Mucosa of rectum (tissue), 2 donors: ENCODE data around the gene GPX8.

Source experiments
- H3K27ac ChIP-seq, 2 donors: one replicate each; pipeline ENCODE4 v1.7.0; 2013; ENCODE audit warnings: inconsistent platforms in 2 of 2, low read depth in 2 of 2, low read length in 2 of 2
- H3K27me3 ChIP-seq, 2 donors: one replicate each; pipeline ENCODE4 v1.7.0; 2013; ENCODE audit warnings: low read length in 2 of 2; ENCODE audit not compliant: control insufficient read depth in 2 of 2, insufficient read depth in 2 of 2
- H3K36me3 ChIP-seq, 2 donors: one replicate each; pipeline ENCODE4 v1.7.0; 2013; ENCODE audit warnings: low read length in 2 of 2; ENCODE audit not compliant: control insufficient read depth in 2 of 2, insufficient read depth in 2 of 2
- H3K4me1 ChIP-seq, 2 donors: one replicate each; pipeline ENCODE4 v1.7.0; 2013; ENCODE audit warnings: low read length in 2 of 2, mild to moderate bottlenecking in 1 of 2; ENCODE audit not compliant: control insufficient read depth in 2 of 2, insufficient read depth in 2 of 2
- H3K4me3 ChIP-seq, 2 donors: one replicate each; pipeline ENCODE4 v1.7.0; 2013; ENCODE audit warnings: low read length in 2 of 2
- H3K9ac ChIP-seq, 2 donors: one replicate each; pipeline ENCODE4 v1.7.0; 2013; ENCODE audit warnings: low read length in 2 of 2, low read depth in 1 of 2, mild to moderate bottlenecking in 1 of 2
- H3K9me3 ChIP-seq, 2 donors: one replicate each; pipeline ENCODE4 v1.7.0; 2013; ENCODE audit warnings: low read length in 2 of 2; ENCODE audit not compliant: control insufficient read depth in 2 of 2
- donor health status: healthy.
- donor health status: Normal muscosa, but diverticular disease.

GPX8 gene

GRCh38 chr5:55143624-55144023 is 16.3 kb upstream of the GPX8 start:
- no peaks in the 10 kb centered on the region for H3K36me3 ChIP-seq
- peaks cover 0 to 2% of the 10 kb centered on the region in 2 donors for H3K4me1 ChIP-seq
- no peak overlapping the region for H3K27ac ChIP-seq
- H3K4me3 ChIP-seq: no peak overlapping the region
- peaks cover 0 to 7% of the 10 kb centered on the region in 2 donors for H3K27me3 ChIP-seq
- H3K9me3 ChIP-seq: no peaks in the 10 kb centered on the region
- no peak overlapping the region for H3K9ac ChIP-seq

DNA sequence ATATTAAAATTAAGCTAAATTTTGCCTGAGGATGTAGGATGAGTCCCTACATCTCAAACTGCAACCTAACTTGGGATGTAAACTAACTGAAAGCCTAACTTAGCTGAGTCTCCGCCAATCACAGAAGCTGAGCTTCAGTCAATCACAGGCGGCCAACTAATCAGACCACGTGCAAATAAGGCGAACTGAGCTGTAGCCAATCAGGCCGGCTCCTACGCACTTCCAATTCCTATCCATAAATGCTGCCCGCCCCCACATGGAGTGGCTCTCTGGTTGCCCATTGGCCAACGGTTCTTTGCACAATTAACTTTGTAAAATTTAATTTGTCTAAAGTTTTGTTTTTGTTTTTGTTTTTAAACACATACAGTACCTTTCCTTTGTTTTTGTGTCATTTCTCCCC is 13.9 kb upstream of the GPX8 start:
- Histone ChIP-seq H3K27me3 (peaks cover 0 to 5% of the 10 kb centered on the region in 2 donors), H3K27ac (no peak overlapping the region), H3K36me3 (no peaks in the 10 kb centered on the region), H3K4me3 (no peak overlapping the region), H3K9ac (no peak overlapping the region), H3K4me1 (peaks cover 0 to 2% of the 10 kb centered on the region in 2 donors), H3K9me3 (no peaks in the 10 kb centered on the region)

DNA sequence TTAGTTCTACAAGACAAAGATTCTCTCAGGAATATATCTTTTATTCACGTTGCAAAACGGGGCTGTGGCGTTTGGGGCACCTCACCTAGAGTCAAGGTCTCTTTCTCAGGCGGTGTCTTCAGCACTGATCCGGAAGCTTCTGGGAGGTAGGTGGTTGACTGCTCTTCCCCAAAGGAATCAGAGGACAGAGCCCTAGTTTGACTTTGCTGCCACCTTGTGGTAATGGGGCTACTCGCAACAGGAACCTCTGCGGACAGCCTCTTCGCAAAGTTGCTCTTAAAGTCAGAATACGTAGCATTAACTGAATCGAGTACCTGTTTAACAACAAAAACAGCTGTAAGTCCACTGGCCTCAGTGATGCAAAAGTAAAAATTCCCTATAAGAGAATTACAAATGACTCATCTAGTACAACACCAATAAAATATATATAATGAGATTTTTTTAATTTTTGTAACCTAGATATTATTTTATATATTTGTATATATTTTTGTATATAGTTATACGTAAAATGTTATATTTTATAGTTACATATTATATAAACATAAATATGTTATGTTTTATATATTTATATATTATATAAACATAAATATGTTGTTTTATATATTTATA is 13.3 kb upstream of the GPX8 start:
- Histone ChIP-seq H3K9me3 (no peaks in the 10 kb centered on the region), H3K4me3 (no peak overlapping the region), H3K27me3 (no peaks in the 10 kb centered on the region), H3K36me3 (no peaks in the 10 kb centered on the region), H3K27ac (no peak overlapping the region), H3K9ac (no peak overlapping the region), H3K4me1 (peaks cover 0 to 2% of the 10 kb centered on the region in 2 donors)

GRCh38 chr5:55149308-55149795 is 10.6 kb upstream of the GPX8 start:
- Histone ChIP-seq H3K27ac (no peak overlapping the region), H3K4me1 (peaks cover 0 to 2% of the 10 kb centered on the region in 2 donors), H3K4me3 (no peak overlapping the region), H3K9ac (no peak overlapping the region), H3K27me3 (peaks cover 0 to 2% of the 10 kb centered on the region in 2 donors), H3K36me3 (no peaks in the 10 kb centered on the region), H3K9me3 (no peaks in the 10 kb centered on the region)

- H3K9ac ChIP-seq: no peak overlapping the region
- no peaks in the 10 kb centered on the region for H3K9me3 ChIP-seq
- no peak overlapping the region for H3K4me3 ChIP-seq
- no peaks in the 10 kb centered on the region for H3K4me1 ChIP-seq
- H3K27me3 ChIP-seq: peaks cover 0 to 2% of the 10 kb centered on the region in 2 donors
- H3K27ac ChIP-seq: no peak overlapping the region
- no peaks in the 10 kb centered on the region for H3K36me3 ChIP-seq
Measured at GRCh38 chr5:55151923-55152842, 7.8 kb upstream of the GPX8 start.

DNA sequence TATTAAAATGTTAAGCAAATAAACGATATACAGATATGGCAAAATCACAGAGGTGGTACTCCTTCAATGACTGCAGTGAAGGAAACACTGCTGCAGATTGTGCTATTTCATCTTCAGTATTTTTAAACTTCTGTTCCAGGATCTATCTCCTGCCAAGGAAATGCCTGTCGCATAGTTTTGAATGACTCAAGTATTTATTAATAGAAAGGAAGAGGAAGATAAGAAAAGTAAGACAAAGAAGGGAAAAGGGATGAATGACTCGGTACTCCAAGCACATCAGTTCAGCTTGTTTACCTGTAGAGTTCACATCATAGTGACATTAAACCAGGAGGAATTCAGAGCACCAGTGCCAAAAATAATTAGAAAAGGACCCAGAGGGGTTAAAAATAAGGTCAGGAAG is 5.1 kb upstream of the GPX8 start:
- peaks cover 0 to 2% of the 10 kb centered on the region in 2 donors for H3K27me3 ChIP-seq
- no peaks in the 10 kb centered on the region for H3K9me3 ChIP-seq
- H3K36me3 ChIP-seq: no peaks in the 10 kb centered on the region
- H3K9ac ChIP-seq: no peak overlapping the region
- H3K4me3 ChIP-seq: no peak overlapping the region
- H3K27ac ChIP-seq: no peak overlapping the region
- H3K4me1 ChIP-seq: no peaks in the 10 kb centered on the region

- Histone ChIP-seq H3K27me3 (peaks cover 0 to 1% of the 10 kb centered on the region in 2 donors), H3K4me1 (no peaks in the 10 kb centered on the region), H3K9me3 (no peaks in the 10 kb centered on the region), H3K36me3 (no peaks in the 10 kb centered on the region), H3K9ac (no peak overlapping the region), H3K27ac (no peak overlapping the region), H3K4me3 (peak overlapping the region; percentile 31 to 71)
Measured at GRCh38 chr5:55160493-55161209, 680 bp downstream of the GPX8 start.

DNA sequence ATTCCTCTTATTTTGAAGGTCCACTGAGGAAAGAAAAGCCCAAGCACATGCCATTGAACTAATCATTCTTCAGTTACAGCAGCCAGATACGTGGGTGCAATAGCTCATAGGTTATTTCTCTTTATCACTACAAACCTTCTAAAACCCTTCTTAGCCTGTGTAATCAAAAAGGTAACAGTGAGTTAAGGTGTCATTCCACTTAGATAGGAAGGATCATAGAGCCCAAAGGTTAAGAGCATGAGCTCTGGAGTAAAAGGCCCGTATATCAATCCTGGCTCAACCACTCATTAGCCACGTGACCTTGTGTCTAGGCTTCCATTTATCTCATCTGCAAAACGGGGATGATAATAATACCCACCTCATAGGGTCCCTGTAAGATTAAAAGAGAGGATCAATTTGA is 2.7 kb downstream of the GPX8 start:
- H3K27me3 ChIP-seq: peaks cover 0 to 2% of the 10 kb centered on the region in 2 donors

GRCh38 chr5:55171471-55171870 is 11.5 kb downstream of the GPX8 start:
- no peak overlapping the region for H3K4me3 ChIP-seq
- H3K27me3 ChIP-seq: peaks cover 24 to 30% of the 10 kb centered on the region in 2 donors
- no peak overlapping the region for H3K27ac ChIP-seq
- no peaks in the 10 kb centered on the region for H3K9me3 ChIP-seq
- no peak overlapping the region for H3K9ac ChIP-seq
- no peaks in the 10 kb centered on the region for H3K36me3 ChIP-seq
- H3K4me1 ChIP-seq: peaks cover 16 to 20% of the 10 kb centered on the region in 2 donors

More for the DNA sequence above, 2.7 kb downstream of the GPX8 start:
- H3K27ac ChIP-seq: no peak overlapping the region
- no peaks in the 10 kb centered on the region for H3K9me3 ChIP-seq
- H3K4me1 ChIP-seq: no peaks in the 10 kb centered on the region
- H3K9ac ChIP-seq: no peak overlapping the region
- H3K36me3 ChIP-seq: no peaks in the 10 kb centered on the region
- no peak overlapping the region for H3K4me3 ChIP-seq
